Amniotic epithelial cell (primary cell): Measurements from ENCODE around the gene DDIT3.

Experiments used
- DNase-seq: peaks from one replicate; pipeline ENCODE4 v3.0.0-alpha.2; 2010; ENCODE audit warnings: low read depth

The DDIT3 gene

GRCh38 chr12:57467212-57467874, 53.0 kb downstream of the DDIT3 start:
- no peak for DNase-seq
